Body of pancreas (tissue), 4 donors: ENCODE results near the gene COX5A. TPM values are rescaled to one million over a fixed set of nuclear protein-coding genes. Genes with fewer than 3 reads are reported as not detected.

Experiments used
- ATAC-seq: fragments of 150-250 bp; one replicate; pipeline ENCODE4 v1.9.1; 2016
- DNase-seq, 4 donors: peaks; one replicate each; pipeline ENCODE4 v3.0.0-alpha.2; 2019
- H3K27ac ChIP-seq, 4 donors: fragments of 200-600 bp; sonication (generic); 1 replicate in 3 of 4; 2 replicates in 1 of 4; pipeline versions ENCODE4 v1.5.1 to v1.6.1; 2016 to 2019; ENCODE audit warnings: mild to moderate bottlenecking in 1 of 4, mixed read lengths in 1 of 4, moderate library complexity in 1 of 4
- H3K27me3 ChIP-seq, 2 donors: fragments of 200-600 bp; sonication (generic); one replicate each; pipeline ENCODE4 v1.6.0; 2016; ENCODE audit warnings: mild to moderate bottlenecking in 1 of 2
- H3K36me3 ChIP-seq, 2 donors: fragments of 200-600 bp; sonication (generic); replicated peaks in 1 of 2; 2 replicates each; pipeline ENCODE4 v1.5.1; 2016; ENCODE audit warnings: low read depth in 2 of 2; ENCODE audit not compliant: insufficient read depth in 1 of 2
- H3K4me1 ChIP-seq: fragments of 200-600 bp; sonication (generic); one replicate; pipeline ENCODE4 v1.6.0; 2016
- H3K4me3 ChIP-seq, 2 donors: fragments of 200-600 bp; sonication (generic); 1 replicate in 1 of 2; 2 replicates in 1 of 2; pipeline ENCODE4 v1.5.1; 2016 to 2019
- H3K9me3 ChIP-seq, 3 donors: fragments of 200-600 bp; sonication (generic); 1 replicate in 2 of 3; 2 replicates in 1 of 3; pipeline ENCODE4 v1.5.1; 2016
- CTCF ChIP-seq, 7 experiments: fragments of 450-650 bp in 4 of 7; fragments of 200-600 bp in 3 of 7; sonication (generic) in 3 of 7; IDR thresholded peaks; one replicate each; pipeline ENCODE4 v1.5.1; 2016 to 2019; ENCODE audit warnings: antibody characterized with exemption in 7 of 7
- POLR2A ChIP-seq, 3 donors: fragments of 450-650 bp; IDR thresholded peaks; one replicate each; pipeline ENCODE4 v1.6.1; 2016; ENCODE audit warnings: antibody characterized with exemption in 3 of 3, mild to moderate bottlenecking in 2 of 3
- WGBS, 2 donors: methylation state at CpG; one replicate each; pipeline ENCODE4 v1.1.5; 2017; 5-methylcytosine and 5-hydroxymethylcytosine counted together
- intact Hi-C: fragments of 100-400 bp; cut with DNase I; formaldehyde crosslinking; loops from one replicate; pipeline ENCODE4 v1.15.1; 2023
- total RNA-seq, 2 donors: library from RNA; depleted of rRNA; stranded (reverse); fragments of >200 nt; gene quantifications; one replicate each; pipeline ENCODE4 v1.1.0, GENCODE V29; 2016

COX5A gene
- total RNA-seq, 2 donors from 2014 or later = 50.1 to 61.5 TPM

- TF ChIP-seq CTCF (IDR thresholded peaks at IDR 0.05) = no peak
- no peak for TF ChIP-seq POLR2A (IDR thresholded peaks at IDR 0.05)
- H3K27me3 ChIP-seq = no peaks in the 10 kb centered on the region
- 92 to 96% methylated on average over 9 of the region's 9 CpGs for WGBS, 2 donors
- no peaks in the 10 kb centered on the region for H3K9me3 ChIP-seq
- ATAC-seq = no peak
- no peak overlapping the region for H3K4me3 ChIP-seq
- no peaks in the 10 kb centered on the region for H3K4me1 ChIP-seq
- DNase-seq = no peak
- intact Hi-C loops = no loop called here
- H3K27ac ChIP-seq = no peak overlapping the region
- peaks cover 0 to 8% of the 10 kb centered on the region in 2 donors for H3K36me3 ChIP-seq
Observed at GRCh38 chr15:74913041-74913440, 24.8 kb downstream of the COX5A start.

- DNase-seq (no peak), ATAC-seq (no peak)
- Histone ChIP-seq H3K36me3 (no peaks in the 10 kb centered on the region), H3K27me3 (no peaks in the 10 kb centered on the region), H3K4me1 (peaks cover 21% of the 10 kb centered on the region), H3K27ac (no peak overlapping the region), H3K4me3 (no peak overlapping the region), H3K9me3 (no peaks in the 10 kb centered on the region)
- TF ChIP-seq POLR2A (IDR thresholded peaks at IDR 0.05) (no peak), CTCF (IDR thresholded peaks at IDR 0.05) (no peak)
- intact Hi-C loops = loop anchor here (10.0 kb wide), 1 partner anchor 64 kb away; the partner anchor contains the start of gene ULK3
- 87 to 91% methylated on average over 4 of the region's 4 CpGs for WGBS, 2 donors
Observed at GRCh38 chr15:74908635-74909034, 29.2 kb downstream of the COX5A start.

- WGBS, 2 donors = 38 to 40% methylated on average over 8 of the region's 8 CpGs
- peak; percentile 26 for ATAC-seq
Observed at GRCh38 chr15:74907163-74907870, 30.6 kb downstream of the COX5A start.

GRCh38 chr15:74906450-74907162 is 31.3 kb downstream of the COX5A start, which contains the start of gene FAM219B:
Gene FAM219B, minus strand, starts transcription at chr15:74906851. Its CDS starts 51 bp downstream, at chr15:74906800.
- peaks cover 1 to 6% of the 10 kb centered on the region in 2 donors for H3K36me3 ChIP-seq
- TF ChIP-seq POLR2A (IDR thresholded peaks at IDR 0.05) = peak; percentile 42 to 71 (median 63)
- no peak for TF ChIP-seq CTCF (IDR thresholded peaks at IDR 0.05)
- 0% methylated on average over 10 to 73 of the region's 74 CpGs for WGBS, 2 donors

More at GRCh38 chr15:74907163-74907870, 30.6 kb downstream of the COX5A start:
- Histone ChIP-seq H3K27ac (peak overlapping the region; percentile 70 to 87 (median 80)), H3K4me1 (peaks cover 21% of the 10 kb centered on the region), H3K4me3 (peak overlapping the region; percentile 63 to 79), H3K27me3 (no peaks in the 10 kb centered on the region), H3K36me3 (peaks cover 1% of the 10 kb centered on the region in 2 donors), H3K9me3 (no peaks in the 10 kb centered on the region)
- TF ChIP-seq POLR2A (IDR thresholded peaks at IDR 0.05) (no peak), CTCF (IDR thresholded peaks at IDR 0.05) (no peak)
- peak in 3 of 4 donors; percentile 21 to 40 (median 27) for DNase-seq
- intact Hi-C loops = loop anchor here (10.0 kb wide), 1 partner anchor 63 kb away; the partner anchor contains the start of gene ULK3

More at GRCh38 chr15:74906450-74907162, 31.3 kb downstream of the COX5A start, which contains the start of gene FAM219B:
- DNase-seq (peak; percentile 92 to 95 (median 94)), ATAC-seq (peak; percentile 97)
- Histone ChIP-seq H3K27me3 (no peaks in the 10 kb centered on the region), H3K27ac (peak within 1 kb of the TSS; percentile 70 to 87 (median 80)), H3K4me1 (peaks cover 27% of the 10 kb centered on the region), H3K9me3 (no peaks in the 10 kb centered on the region), H3K4me3 (peak within 1 kb of the TSS; percentile 63 to 79)
- intact Hi-C loops = loop anchor here (10.0 kb wide), 1 partner anchor 62 kb away; the partner anchor contains the start of gene ULK3
